ENCODE measurements around the gene MAPK8IP1. TPM values are rescaled to one million over a fixed set of nuclear protein-coding genes. Genes with fewer than 3 reads are reported as not detected.

Gene MAPK8IP1
- 8.3 and 9.0 TPM in 2 replicates for total RNA-seq

GRCh38 chr11:45885274-45885920, at the start of gene MAPK8IP1:
Gene MAPK8IP1, plus strand, starts transcription at chr11:45885651. Its CDS starts 170 bp downstream, at chr11:45885821.

GRCh38 chr11:45846974-45847910, 38.2 kb upstream of the MAPK8IP1 start, which contains the start of gene CRY2:
Gene CRY2, plus strand, starts transcription at chr11:45847475. Its CDS starts 16 bp downstream, at chr11:45847491.

GRCh38 chr11:45906965-45907611, 21.6 kb downstream of the MAPK8IP1 start, which contains the start of gene FREY1:
Gene FREY1, minus strand, starts transcription at chr11:45907271. Its CDS starts 26 bp downstream, at chr11:45907245.

GRCh38 chr11:45917623-45918330, 32.3 kb downstream of the MAPK8IP1 start, which contains the start of gene PEX16:
Gene PEX16, minus strand, starts transcription at chr11:45917877. Its CDS starts 66 bp downstream, at chr11:45917811.

GRCh38 chr11:45922425-45923082, 37.1 kb downstream of the MAPK8IP1 start, which contains the start of gene LARGE2:
Gene LARGE2, plus strand, starts transcription at chr11:45922656. Its CDS starts 227 bp downstream, at chr11:45922883.

Other genes with a start within 250 kb of the MAPK8IP1 start
- 0.13 and 1.4 TPM in 2 replicates for gene CHST1, start 220.0 kb upstream of the MAPK8IP1 start, total RNA-seq
- 9.0 and 11.1 TPM in 2 replicates for gene SLC35C1, start 80.5 kb upstream of the MAPK8IP1 start, total RNA-seq
- 18.3 and 19.9 TPM in 2 replicates for gene CRY2, start 38.2 kb upstream of the MAPK8IP1 start, total RNA-seq
- 1.2 and 2.2 TPM in 2 replicates for gene FREY1, start 21.6 kb downstream of the MAPK8IP1 start, total RNA-seq
- 18.6 and 21.2 TPM in 2 replicates for gene PEX16, start 32.2 kb downstream of the MAPK8IP1 start, total RNA-seq
- not detected in 2 replicates for gene LARGE2, start 37.0 kb downstream of the MAPK8IP1 start, total RNA-seq
- 21.0 and 31.0 TPM in 2 replicates for gene PHF21A, start 235.8 kb downstream of the MAPK8IP1 start, total RNA-seq